Uterus (tissue), 2 donors: Measurements from ENCODE around the gene KATNIP.

Experiments used
- CTCF ChIP-seq, 4 experiments: fragments of 200-600 bp in 2 of 4; fragments of 450-650 bp in 2 of 4; sonication (generic) in 2 of 4; IDR thresholded peaks; one replicate each; pipeline ENCODE4 v1.5.1; 2016 to 2019; ENCODE audit warnings: antibody characterized with exemption in 4 of 4, mild to moderate bottlenecking in 2 of 4, moderate library complexity in 1 of 4
- POLR2A ChIP-seq, 2 donors: fragments of 450-650 bp; IDR thresholded peaks; one replicate each; pipeline ENCODE4 v1.6.1; 2016; ENCODE audit warnings: antibody characterized with exemption in 2 of 2, mild to moderate bottlenecking in 1 of 2, moderate library complexity in 1 of 2

- TF ChIP-seq CTCF (IDR thresholded peaks at IDR 0.05), result no peak
- no peak for TF ChIP-seq POLR2A (IDR thresholded peaks at IDR 0.05)
These were observed 29.4 kb downstream of the KATNIP start for GRCh38 chr16:27579087-27579980.
